GM18909 (cell line): ENCODE results near the gene DNAI7.

Experiments
- ATAC-seq: cut with Tn5 transposase; IDR thresholded peaks from one replicate; pipeline ENCODE4 v1.9.1; 2021; ENCODE audit warnings: mild to moderate bottlenecking; ENCODE audit not compliant: unreplicated experiment, poor library complexity

The DNAI7 gene

DNA sequence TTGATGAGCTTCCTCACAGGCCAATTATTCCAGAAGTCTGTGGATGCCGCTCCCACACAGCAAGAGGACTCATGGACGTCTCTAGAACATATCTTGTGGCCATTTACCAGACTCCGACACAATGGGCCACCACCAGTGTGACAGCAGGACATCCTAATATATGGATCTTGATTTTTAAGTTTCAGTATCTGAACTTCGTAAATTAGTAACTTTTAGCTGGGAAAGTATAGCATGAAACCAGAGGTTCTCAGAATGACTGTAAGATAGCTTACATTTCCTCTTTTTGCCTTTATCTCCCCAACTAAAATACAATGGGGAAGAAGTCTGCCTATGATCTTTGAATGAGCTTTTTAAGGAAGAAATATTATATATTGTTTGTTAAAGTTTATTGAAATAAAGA, 87.0 kb downstream of the DNAI7 start:
- ATAC-seq = peak; percentile 98

DNA sequence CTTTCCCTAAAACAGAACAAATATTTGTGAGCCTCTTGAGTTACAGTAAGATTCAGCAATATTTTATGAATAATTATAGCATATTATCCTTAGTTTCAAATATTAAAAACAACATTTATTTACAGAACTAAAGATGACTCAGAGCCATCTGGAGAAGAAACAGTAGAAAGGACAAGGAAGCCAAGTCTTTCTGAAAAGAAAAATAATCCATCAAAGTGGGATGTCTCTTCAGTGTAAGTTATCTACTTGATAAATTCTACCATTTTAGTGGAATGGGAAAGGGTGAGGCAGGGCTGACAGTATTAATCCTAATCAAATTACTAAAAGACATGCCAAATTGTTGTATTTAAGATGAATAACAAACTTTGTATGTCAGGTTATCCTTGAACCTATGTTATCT, 88.1 kb downstream of the DNAI7 start:
- ATAC-seq = no peak

DNA sequence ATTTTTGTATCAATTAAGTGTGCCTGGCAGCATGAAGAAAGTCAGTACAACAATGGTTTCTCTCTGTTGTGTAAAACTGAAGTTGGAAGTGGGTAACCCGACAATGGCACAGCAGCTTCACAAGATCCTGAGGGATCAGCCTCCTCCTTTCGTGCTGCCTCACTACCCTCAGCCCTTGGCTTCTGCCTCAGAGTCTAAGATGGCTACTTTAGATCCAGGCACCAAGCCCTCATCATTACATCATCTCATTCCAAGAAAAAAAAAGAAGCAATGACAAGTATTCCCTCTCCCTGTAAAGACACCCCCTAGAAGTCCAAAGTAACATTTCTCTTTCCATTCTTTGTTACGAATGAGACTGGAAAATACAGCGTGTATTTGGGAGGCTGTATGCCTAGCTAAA, 92.6 kb downstream of the DNAI7 start:
- ATAC-seq = no peak

DNA sequence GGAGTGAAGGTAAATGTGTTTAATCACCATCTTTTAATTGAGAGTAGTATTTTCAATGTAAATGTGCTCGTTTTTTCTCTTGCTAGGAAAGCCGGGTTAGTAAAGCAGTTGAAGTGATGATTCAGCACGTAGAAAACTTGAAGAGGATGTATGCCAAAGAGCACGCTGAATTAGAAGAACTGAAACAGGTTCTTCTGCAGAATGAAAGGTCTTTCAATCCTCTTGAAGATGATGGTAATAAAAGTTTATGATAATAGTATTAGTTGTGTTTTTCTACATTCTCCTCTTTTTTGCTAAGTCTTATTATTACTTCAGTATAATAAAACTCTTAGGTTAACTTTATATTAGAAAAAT, 93.9 kb downstream of the DNAI7 start:
- no peak for ATAC-seq

DNA sequence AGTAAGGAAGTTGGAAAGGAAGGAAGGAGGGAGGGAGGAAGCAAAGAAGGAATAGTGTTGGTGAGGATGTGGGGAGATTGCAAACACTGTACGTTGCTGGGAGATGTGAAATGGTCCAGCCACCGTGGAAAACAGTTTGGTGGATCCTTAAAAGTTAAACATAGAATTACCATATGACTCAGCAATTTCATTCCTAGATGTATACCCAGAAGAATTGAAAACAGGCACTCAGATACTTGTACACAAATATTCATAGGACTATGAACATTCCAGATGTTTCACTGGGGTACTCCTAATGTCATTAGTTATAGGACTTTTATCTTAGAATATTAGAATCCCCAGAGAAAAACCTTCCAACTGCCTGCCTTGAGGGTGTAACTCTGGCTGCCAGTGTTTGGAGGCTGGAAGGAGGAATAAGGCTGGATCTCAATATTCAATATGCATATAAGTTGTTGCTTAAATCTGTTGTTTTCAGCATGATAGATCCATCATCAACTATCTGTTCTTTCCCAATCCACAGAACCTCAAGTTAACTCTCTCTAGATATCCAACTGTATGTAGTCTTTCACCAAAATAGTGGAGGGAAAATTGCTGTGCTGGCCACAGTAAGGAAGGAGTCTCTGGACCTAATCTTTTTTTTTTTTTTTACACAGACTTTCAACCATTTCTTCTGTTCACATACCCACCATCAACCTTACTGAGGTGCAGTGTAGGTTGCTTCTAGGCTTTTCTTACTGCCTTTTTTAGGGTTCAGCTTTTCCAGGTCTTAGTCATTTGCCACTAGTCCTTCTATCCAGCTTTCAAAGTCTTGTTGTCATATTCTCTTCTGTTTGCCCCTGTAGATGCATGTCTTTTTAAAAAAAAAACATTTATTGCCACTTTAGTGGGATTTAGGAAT, 94.5 kb downstream of the DNAI7 start:
- ATAC-seq = no peak

DNA sequence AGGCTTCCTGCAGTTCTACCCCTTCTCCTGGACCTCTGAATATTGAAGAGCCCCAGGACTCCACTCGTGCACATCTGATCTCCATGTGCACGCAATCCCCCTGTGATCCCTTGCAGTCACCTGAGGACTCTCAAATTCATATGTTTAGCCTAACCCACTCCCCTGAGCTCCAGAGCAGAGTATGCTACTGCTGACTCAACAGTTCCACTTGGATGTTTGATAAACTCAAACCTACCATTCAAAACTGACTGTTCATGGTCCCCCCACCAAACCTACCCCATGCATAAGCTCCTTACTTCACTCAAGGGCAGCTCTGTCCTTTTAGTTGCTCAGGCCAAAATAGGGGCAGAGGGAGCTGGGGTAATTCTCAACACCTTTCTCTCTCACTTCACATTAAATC, 96.0 kb downstream of the DNAI7 start:
- no peak for ATAC-seq

DNA sequence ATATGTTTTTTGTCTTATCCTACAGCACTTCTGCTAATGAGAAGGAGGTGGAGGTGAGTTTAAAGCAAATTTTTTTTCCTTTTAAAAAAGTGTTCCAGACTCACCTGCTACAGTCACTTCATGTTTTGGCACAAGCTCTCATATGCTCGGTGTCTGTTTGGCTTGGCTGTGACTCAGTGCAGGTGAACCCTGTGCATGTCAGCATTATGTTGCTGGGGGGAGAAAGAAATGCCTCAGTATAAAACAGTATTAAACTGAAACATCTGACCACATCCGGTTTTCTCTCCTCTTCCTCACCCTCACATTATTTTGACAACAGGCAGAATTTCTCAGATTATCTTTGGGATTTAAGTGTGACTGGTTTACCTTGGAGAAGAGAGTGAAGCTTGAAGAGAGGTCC, 105.2 kb downstream of the DNAI7 start:
- no peak for ATAC-seq

DNA sequence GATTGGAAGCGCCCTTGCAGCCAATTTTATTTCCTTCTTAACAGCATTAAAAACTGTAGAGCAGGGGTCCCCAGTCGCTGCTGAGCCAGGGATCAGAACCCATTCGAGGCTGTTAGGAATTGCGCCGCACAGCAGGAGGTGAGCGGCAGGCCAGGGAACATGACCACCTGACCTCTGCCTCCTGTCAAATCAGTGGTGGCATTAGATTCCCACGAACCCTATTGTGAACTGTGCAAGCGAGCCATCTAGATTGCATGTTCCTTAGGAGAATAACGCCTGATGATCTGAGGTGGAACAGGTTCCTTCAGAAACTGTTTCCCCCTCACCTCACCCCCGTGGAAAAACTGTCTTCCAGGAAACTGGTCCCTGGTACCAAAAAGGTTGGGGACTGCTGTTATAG, 107.4 kb downstream of the DNAI7 start:
- no peak for ATAC-seq

DNA sequence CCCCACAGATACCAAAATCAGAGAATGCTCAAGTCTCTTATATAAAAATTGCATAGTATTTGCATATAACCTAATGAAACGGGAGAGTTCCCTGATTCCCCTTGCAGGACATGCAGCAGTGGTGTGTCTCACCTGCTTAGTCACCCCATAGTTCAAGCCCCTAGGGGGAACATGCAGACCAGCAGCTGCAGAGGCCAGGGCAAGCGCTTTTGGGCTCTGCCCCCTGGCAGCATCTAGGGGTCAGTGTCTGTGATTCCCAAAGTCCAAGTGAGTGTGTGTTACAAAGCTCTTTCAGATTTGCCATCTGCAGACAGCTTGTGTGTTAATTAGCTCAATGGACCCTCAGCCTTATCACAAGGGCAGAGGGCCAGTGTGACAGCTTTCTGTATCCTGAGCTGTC, 110.1 kb downstream of the DNAI7 start:
- ATAC-seq = no peak

DNA sequence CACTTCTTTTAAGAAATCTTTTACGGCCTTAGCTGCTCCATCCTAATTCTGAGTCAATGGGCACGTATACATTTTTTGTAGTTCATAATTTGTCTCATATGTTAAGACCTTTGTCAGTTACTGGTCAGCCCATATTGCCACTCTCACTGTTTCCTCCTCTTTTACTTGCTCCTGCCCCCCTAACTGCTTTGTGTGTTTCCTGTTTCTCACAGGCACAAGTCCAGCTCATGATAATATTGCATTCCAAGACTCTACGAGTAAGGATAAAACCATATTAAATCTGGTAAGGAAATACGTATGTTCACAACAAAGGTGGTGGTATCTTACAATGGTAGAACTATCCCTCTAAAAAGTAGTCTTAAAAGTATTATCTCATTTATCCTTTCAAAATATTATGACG, 111.7 kb downstream of the DNAI7 start:
- ATAC-seq = no peak

DNA sequence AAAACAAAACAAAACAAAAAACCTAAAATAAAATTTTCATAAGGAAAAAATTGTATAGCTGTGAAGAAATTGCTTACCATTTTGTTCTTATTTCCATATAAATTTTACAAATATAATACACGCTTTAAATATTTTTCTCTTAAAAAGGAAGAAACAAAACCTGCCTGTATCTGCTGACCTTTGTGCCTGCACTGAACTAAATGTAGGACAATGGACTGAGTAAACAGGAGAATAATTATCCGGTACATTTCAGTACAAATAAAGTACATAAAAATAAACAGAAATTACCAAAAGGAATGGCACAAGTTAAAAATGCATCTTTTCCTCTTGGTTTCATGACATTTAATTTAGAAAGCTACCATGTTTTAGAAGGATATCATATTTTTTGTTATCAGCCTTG, 112.3 kb downstream of the DNAI7 start:
- no peak for ATAC-seq

DNA sequence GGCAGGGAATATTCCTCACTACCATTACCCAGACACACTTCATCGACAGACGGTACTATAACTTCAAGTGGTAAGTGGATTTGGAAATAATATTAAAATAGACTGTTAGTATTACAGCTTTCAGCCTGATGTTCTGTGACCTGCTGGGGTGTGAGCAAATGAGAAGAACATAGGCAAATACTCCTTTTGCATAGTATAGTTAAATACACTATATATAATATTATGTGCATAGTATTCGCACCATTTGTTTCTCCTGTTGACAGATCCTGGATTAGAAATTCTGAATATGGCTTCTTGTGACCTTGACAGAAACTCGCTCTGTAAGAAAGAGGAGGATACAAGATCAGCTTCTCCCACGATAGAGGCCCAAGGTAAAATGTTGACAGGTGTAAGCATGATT, 115.6 kb downstream of the DNAI7 start:
- no peak for ATAC-seq

DNA sequence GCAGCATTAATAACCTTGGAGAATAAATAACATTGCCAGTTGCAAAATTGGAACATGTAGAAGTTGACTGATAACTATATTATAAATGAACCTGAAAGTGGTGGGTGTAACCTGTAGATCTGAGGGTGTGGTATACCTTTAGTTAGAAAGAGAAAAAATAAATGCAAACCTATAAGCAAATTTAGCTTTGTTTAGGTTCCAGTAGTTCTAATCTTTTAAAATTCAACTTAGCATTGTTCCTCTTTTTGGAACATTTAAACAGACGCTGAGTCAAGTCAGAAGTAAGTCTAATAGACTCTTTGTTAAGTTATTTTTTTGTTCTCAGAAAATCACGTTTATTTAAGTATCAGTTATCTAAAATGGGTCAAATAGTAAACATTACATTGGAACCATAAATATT, 120.0 kb downstream of the DNAI7 start:
- ATAC-seq = peak; percentile 77

DNA sequence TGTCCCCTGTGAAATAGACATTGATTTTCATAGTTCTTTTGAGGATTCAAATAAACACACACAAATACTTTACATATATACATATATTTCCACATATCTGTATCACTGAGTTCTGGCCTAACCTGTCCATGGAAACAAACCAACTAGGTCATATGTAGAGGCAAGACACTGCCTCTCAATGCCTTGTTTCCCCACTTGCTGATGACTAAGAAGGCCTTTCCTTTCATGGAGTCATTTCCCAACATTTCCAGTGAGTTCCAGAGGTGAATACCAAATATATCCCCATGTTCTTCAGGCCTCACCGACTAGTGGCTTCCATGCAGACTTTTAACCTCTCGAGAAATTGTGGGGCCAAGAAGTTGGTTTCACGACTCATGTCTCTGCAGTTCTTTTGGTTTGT, 120.8 kb downstream of the DNAI7 start:
- ATAC-seq = no peak

DNA sequence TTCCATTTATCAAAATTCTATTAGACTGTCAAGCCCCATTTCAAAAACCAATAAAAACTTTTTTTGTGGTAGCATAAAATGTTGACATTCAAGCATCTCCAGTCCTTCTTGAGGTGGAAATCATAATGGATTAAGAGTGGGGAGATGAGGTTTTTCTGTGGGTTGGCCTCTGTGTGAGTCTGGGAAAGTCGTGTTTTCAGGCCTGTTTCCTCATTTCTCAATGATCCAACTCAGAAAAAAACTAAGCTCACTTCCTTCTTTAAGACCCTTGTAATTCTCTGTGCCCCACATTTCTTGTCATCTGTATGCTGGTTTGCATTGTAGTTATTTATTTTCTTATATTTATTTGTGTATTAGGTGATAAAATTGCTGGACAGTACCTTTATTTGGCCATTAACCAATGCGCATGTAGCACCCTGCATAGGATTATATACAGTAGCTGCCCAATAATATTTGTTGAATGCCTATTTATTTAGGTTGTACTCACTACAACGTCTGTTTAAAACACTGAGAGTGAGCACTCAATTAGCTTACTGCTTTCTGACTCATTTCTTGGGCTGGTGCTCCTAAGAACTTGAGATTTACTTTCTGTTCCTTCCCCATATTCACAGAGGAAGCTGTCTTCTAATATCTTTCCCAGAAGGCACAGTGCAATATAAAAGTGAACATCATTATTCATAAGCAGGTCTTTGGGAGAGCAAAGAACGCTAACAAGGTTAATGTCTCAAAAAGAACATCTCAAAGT, 121.9 kb downstream of the DNAI7 start:
- no peak for ATAC-seq

DNA sequence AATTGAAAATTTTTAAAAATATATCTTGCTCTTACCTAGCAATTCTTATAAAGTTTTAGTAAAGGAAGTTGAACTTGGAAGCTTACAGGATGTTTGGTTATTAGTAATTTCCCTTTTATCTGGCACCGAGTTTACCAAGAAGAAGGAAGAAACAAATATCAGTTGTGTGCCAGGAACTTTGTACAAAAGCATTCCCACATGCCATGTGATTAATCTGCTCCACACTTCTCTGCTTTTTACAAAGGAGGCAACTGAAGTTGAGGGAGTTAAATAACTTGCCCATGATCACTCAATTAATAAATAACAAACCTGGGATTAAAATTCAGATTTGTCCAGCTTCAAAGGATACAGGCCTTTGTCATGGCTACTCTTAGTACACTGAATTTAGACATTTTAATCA, 123.6 kb downstream of the DNAI7 start:
- ATAC-seq = no peak

DNA sequence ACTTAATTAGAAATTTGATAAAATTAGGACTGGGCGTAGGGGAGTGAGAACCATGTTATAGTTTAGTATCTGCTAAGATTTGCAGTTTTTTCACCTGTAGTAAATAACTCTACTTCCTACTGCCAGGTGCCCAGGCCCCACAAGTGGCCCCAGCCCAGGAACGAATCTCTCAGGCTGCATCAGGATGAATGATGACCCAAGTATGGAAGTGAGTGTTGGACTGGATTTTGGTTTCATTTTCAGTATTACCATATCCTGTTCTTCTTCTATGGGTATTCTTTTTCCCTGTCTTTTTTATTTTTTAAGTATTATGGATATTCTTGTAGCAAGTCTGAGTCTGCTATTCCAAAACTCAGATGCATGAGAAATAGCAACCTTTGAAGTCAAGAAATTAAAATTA, 125.7 kb downstream of the DNAI7 start:
- no peak for ATAC-seq

DNA sequence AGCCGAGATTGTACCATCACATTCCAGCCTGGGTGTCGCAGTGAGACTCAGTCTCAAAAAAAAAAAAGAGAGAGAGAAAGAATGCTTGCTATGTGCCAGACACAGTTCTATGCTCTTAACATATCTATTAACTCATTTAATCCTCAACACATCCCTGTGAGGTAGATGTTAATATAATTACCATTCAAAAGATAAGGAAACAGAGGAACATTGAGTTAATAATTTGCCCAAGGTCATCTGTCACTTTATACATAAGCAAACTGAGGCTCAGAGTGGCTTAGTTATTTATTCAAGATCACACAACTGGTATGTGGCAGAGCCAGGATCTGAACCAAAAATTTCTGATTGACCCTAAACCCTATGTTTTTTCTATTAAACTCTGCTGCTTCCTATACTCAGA, 129.9 kb downstream of the DNAI7 start:
- ATAC-seq = no peak

DNA sequence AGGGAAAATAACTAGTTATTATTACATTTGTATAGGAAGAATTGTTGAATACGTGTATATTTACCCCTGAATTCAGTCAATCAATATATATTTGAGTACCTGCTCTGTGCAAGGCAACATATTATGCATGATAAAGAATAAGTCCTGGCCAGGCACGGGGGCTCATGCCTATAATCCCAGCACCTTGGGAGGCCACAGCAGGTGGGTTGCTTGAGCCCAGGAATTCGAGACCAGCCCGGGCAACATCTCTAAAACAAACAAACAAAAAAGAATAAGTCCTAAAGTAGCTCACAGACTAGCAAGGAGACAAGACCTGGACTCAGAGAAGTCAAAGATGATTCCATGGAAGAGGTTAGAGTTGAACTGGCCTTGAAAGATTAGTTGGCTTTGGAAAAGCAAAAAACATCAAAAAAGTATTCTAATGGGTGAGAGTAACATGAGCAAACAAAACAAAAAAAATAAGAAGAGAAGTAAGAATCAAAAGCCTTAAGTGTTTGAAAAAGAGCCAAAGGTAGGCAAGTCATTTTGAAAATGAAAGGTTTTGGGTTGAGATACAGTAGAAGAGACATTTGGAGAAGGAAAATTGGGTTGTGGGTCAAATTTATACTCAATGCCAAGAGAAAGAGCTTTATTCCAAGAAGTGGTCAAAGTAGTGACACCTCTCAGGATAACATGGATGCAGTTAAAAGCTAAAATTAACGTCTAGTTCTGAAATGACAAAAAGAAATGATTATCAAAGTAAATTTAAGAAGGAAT, 130.9 kb downstream of the DNAI7 start:
- no peak for ATAC-seq

DNA sequence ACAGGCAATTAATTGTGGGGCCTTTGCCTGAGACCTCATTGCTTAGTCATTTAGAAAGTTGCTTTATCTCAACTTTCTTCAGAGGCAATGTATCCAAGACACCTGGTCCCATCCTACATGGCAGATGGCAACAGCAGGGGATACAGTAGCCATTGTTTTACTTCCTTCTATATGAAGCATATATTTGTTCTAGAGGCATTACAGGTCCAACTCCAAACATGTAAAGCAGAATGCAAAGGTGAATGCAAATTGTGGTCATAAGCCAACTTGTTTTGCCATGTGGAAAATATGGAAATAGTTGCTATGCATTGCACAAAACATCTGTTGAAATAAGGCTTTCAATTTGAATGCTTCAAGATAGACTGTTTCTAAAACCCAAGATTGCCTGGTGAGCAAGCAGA, 136.3 kb downstream of the DNAI7 start:
- ATAC-seq = peak; percentile 56
